Measurements from ENCODE around the gene CES3. TPM values are rescaled to one million over a fixed set of nuclear protein-coding genes. Genes with fewer than 3 reads are reported as not detected.
"Not testable (repeated sequence)": the region's sequence is repeated elsewhere in the genome, so short reads cannot be mapped to it uniquely, and the experiment has no call there.

Gene CES3
- total RNA-seq, 4 donors from 2014 or later: 0.13 to 1.3 (median 0.22) TPM; not detected in 1

- intact Hi-C loops (cut with DNase I): loop anchor here (10.0 kb wide), 1 partner anchor 214 kb away; the partner anchor contains the start of gene MATCAP1
Measured at GRCh38 chr16:66970775-66971720, 10.0 kb downstream of the CES3 start.

GRCh38 chr16:66972983-66973382 lies 11.9 kb downstream of the CES3 start:
- peak; percentile 37 to 41 for DNase-seq
- 81% methylated on average over 9 of the region's 9 CpGs for WGBS, 2 donors
- Histone ChIP-seq H3K27me3 (no peaks in the 10 kb centered on the region), H3K4me1 (peaks cover 0 to 14% of the 10 kb centered on the region in 2 donors), H3K4me3 (replicated peaks in 1 of 3) (no peak overlapping the region), H3K27ac (peak overlapping the region in 1 of 3 donors; percentile 24), H3K36me3 (no peaks in the 10 kb centered on the region), H3K9me3 (no peaks in the 10 kb centered on the region)
- TF ChIP-seq CTCF (IDR thresholded peaks at IDR 0.05) (no peak), POLR2A (IDR thresholded peaks at IDR 0.05) (no peak)
- intact Hi-C loops (cut with DNase I): loop anchor here (10.0 kb wide), 1 partner anchor 212 kb away; the partner anchor contains the start of gene MATCAP1

More at GRCh38 chr16:66970775-66971720, 10.0 kb downstream of the CES3 start:
- no peak for TF ChIP-seq CTCF (IDR thresholded peaks at IDR 0.05)
- TF ChIP-seq POLR2A (IDR thresholded peaks at IDR 0.05): no peak
- no peaks in the 10 kb centered on the region for H3K9me3 ChIP-seq
- H3K4me3 ChIP-seq (replicated peaks in 1 of 3): no peak overlapping the region
- no peaks in the 10 kb centered on the region for H3K27me3 ChIP-seq
- H3K4me1 ChIP-seq: no peaks in the 10 kb centered on the region
- no peak overlapping the region for H3K27ac ChIP-seq
- WGBS, 2 donors: 80 to 88% methylated on average over 10 of the region's 10 CpGs
- DNase-seq: no peak
- no peaks in the 10 kb centered on the region for H3K36me3 ChIP-seq

GRCh38 chr16:66973716-66974115 lies 12.7 kb downstream of the CES3 start:
- Histone ChIP-seq H3K4me3 (replicated peaks in 1 of 3) (no peak overlapping the region), H3K4me1 (peaks cover 0 to 14% of the 10 kb centered on the region in 2 donors), H3K36me3 (no peaks in the 10 kb centered on the region), H3K27me3 (no peaks in the 10 kb centered on the region), H3K9me3 (no peaks in the 10 kb centered on the region), H3K27ac (no peak overlapping the region)
- intact Hi-C loops (cut with DNase I): loop anchor here (10.0 kb wide), 1 partner anchor 211 kb away; the partner anchor contains the start of gene MATCAP1
- TF ChIP-seq CTCF (IDR thresholded peaks at IDR 0.05) (no peak), POLR2A (IDR thresholded peaks at IDR 0.05) (no peak)
- DNase-seq: no peak
- 91 to 94% methylated on average over 3 to 6 of the region's 6 CpGs for WGBS, 2 donors

GRCh38 chr16:66974156-66974931 lies 13.3 kb downstream of the CES3 start:
- H3K27me3 ChIP-seq; H3K36me3 ChIP-seq; DNase-seq; H3K27ac ChIP-seq; H3K9me3 ChIP-seq; H3K4me3 ChIP-seq (replicated peaks in 1 of 3): not testable (repeated sequence)
- 92 to 96% methylated on average over 9 to 11 of the region's 32 CpGs for WGBS, 2 donors
- intact Hi-C loops (cut with DNase I): loop anchor here (10.0 kb wide), 1 partner anchor 210 kb away; the partner anchor contains the start of gene MATCAP1
- H3K4me1 ChIP-seq: peaks cover 0 to 14% of the 10 kb centered on the region in 2 donors

GRCh38 chr16:66974932-66975246 lies 13.8 kb downstream of the CES3 start:
- not testable (repeated sequence) for H3K4me3 ChIP-seq (replicated peaks in 1 of 3); H3K36me3 ChIP-seq; H3K27me3 ChIP-seq; H3K27ac ChIP-seq; DNase-seq; H3K9me3 ChIP-seq
- H3K4me1 ChIP-seq: peaks cover 0 to 14% of the 10 kb centered on the region in 2 donors
- WGBS, 2 donors: 73 to 77% methylated on average over 11 of the region's 11 CpGs
- intact Hi-C loops (cut with DNase I): loop anchor here (10.0 kb wide), 1 partner anchor 210 kb away; the partner anchor contains the start of gene MATCAP1

Data from thyroid gland (tissue), 4 donors.